Measurements from ENCODE around the gene COPE.

Gene COPE

DNA sequence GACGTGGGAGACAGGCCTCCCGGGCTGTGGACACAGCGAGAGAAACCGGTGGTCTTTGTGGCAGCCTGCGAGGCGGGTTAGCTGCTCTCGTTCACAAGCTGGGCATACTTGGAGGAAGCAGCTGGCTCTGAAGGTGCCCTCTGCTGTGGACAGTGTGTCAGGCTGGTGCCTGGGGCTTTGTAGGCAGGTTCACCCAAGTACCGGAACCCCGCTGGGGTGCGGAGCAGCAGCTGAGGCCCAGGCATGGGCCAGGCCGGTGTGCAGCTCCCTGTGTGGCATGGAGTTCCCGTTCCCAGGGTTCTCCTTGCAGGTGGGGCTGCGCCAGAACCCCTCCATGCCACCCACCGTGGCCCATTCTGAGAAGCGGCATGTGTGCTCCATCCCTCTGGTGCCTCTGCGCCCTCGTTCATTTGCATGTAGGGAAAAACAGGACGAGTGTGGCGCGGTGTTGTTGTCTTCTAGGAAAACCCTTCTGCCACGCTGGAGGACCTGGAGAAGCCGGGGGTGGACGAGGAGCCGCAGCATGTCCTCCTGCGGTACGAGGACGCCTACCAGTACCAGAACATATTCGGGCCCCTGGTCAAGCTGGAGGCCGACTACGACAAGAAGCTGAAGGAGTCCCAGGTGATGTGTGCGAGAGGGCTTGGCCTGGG lies 67.4 kb downstream of the COPE start:
- H3K4me3 ChIP-seq (ENCODE audit: insufficient read depth, low read depth, low read length), result no peak overlapping the region
- H3K27me3 ChIP-seq (ENCODE audit: control insufficient read depth, insufficient read depth, low read length, poor library complexity, severe bottlenecking), result no peaks in the 10 kb centered on the region
- no peaks in the 10 kb centered on the region for H3K9me3 ChIP-seq (ENCODE audit: control insufficient read depth, low read length)
- peaks cover 58% of the 10 kb centered on the region for H3K36me3 ChIP-seq (ENCODE audit: control insufficient read depth, insufficient read depth, low read length)
- H3K4me1 ChIP-seq (ENCODE audit: control insufficient read depth, insufficient read depth, low read length), result no peaks in the 10 kb centered on the region
- WGBS, 2 experiments, result 95 to 97% methylated on average over 31 of the region's 31 CpGs
- H3K27ac ChIP-seq (ENCODE audit: insufficient read depth, low read depth, low read length, poor library complexity, severe bottlenecking), result no peak overlapping the region

DNA sequence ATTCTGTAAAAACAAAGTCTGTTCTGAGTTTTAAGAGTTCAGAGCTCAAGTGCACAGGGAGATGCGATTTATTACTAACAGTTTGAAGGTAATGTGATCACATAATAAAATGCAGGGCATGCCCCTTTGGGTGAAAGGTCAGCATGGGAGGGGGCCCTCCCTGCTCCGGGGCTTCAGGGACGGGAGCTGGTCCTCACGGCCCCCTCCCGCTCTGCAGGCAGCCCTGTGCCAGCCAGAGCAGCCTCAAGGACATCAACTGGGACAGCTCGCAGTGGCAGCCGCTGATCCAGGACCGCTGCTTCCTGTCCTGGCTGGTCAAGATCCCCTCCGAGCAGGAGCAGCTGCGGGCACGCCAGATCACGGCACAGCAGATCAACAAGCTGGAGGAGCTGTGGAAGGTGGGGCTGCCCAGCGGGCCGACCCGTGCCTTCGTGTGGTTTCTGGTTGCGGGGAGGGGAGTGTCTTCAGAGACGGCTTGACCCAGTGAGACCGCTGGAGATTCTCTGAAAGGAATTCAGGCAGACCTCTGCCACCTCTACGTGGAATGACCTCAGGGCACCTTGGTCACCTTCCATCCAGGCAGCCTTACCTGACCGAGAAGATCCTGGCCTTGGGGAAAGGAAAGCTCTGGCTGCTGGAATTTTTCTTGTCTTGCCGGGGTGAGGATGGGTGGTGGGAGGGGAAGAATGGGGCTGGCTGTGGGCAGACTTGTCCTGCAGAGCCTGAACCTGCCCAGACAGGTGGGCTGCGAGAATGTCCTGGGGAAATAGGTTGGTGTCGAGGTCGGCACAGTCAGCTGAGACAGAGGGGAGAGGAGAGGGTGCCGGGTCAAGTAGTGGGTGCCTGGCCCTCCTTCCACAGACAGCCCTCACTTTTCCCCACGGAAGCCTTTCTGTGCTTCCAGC lies 68.5 kb downstream of the COPE start:
- Histone ChIP-seq H3K27me3 (ENCODE audit: control insufficient read depth, insufficient read depth, low read length, poor library complexity, severe bottlenecking) (no peaks in the 10 kb centered on the region), H3K9me3 (ENCODE audit: control insufficient read depth, low read length) (no peaks in the 10 kb centered on the region), H3K27ac (ENCODE audit: insufficient read depth, low read depth, low read length, poor library complexity, severe bottlenecking) (no peak overlapping the region), H3K4me3 (ENCODE audit: insufficient read depth, low read depth, low read length) (no peak overlapping the region), H3K4me1 (ENCODE audit: control insufficient read depth, insufficient read depth, low read length) (no peaks in the 10 kb centered on the region), H3K36me3 (ENCODE audit: control insufficient read depth, insufficient read depth, low read length) (peaks cover 54% of the 10 kb centered on the region)
- 94 to 96% methylated on average over 26 to 27 of the region's 27 CpGs for WGBS, 2 experiments

DNA sequence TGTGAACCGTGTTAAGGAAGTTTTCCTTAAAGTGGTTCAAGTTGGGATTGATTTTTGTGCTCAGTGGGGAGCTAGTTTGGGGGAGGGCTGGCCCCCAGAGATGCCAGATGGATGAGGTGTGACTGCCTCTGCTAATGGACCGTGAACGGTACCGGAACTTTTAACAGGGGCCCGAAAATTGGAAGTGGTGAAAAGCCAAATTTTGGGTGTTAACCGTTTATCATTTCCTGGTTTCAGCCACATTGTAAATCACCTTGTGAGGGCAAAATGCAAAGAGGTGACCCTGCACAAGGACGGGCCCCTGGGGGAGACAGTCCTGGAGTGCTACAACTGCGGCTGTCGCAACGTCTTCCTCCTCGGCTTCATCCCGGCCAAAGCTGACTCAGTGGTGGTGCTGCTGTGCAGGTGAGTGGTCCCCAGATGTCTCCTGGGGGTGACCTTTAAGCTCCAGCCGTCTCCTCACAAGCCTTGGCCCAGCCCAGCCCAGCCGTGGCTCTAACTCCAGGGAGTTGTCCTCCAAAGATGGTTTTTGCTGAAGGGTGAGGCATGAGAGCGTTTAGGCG lies 69.3 kb downstream of the COPE start:
- no peaks in the 10 kb centered on the region for H3K27me3 ChIP-seq (ENCODE audit: control insufficient read depth, insufficient read depth, low read length, poor library complexity, severe bottlenecking)
- H3K4me3 ChIP-seq (ENCODE audit: insufficient read depth, low read depth, low read length), result no peak overlapping the region
- H3K9me3 ChIP-seq (ENCODE audit: control insufficient read depth, low read length), result no peaks in the 10 kb centered on the region
- H3K27ac ChIP-seq (ENCODE audit: insufficient read depth, low read depth, low read length, poor library complexity, severe bottlenecking), result no peak overlapping the region
- peaks cover 51% of the 10 kb centered on the region for H3K36me3 ChIP-seq (ENCODE audit: control insufficient read depth, insufficient read depth, low read length)
- no peaks in the 10 kb centered on the region for H3K4me1 ChIP-seq (ENCODE audit: control insufficient read depth, insufficient read depth, low read length)
- WGBS, 2 experiments, result 95% methylated on average over 16 of the region's 16 CpGs
